GM21381 (cell line): Measurements from ENCODE around the gene NAPSA.
"Not testable (repeated sequence)": the region's sequence is repeated elsewhere in the genome, so short reads cannot be mapped to it uniquely, and the experiment has no call there.

Source experiments
- ATAC-seq: cut with Tn5 transposase; IDR thresholded peaks from one replicate; pipeline ENCODE4 v1.9.1; 2021; ENCODE audit warnings: mild to moderate bottlenecking, moderate library complexity; ENCODE audit not compliant: unreplicated experiment

Gene NAPSA

GRCh38 chr19:50365434-50366306 is at the start of gene NAPSA:
Gene NAPSA, minus strand, starts transcription at chr19:50365639. Its CDS starts 18 bp downstream, at chr19:50365621.
- ATAC-seq: no peak

DNA sequence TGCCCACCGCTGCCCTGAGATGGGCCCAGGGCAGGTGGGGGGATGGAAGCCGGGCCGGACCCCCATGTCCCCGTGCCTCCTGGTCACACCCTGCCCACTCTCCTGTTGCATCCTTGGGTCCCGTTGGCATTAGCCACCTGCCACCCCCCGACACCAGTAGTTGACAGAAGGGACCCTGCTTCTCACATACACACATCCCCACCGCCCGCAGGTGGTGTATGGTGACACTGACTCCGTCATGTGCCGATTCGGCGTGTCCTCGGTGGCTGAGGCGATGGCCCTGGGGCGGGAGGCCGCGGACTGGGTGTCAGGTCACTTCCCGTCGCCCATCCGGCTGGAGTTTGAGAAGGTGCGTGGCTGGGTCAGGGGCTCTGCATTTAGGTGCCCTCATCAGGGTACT is 48.1 kb upstream of the NAPSA start:
- no peak for ATAC-seq

GRCh38 chr19:50413096-50413495 is 47.7 kb upstream of the NAPSA start:
- no peak for ATAC-seq

DNA sequence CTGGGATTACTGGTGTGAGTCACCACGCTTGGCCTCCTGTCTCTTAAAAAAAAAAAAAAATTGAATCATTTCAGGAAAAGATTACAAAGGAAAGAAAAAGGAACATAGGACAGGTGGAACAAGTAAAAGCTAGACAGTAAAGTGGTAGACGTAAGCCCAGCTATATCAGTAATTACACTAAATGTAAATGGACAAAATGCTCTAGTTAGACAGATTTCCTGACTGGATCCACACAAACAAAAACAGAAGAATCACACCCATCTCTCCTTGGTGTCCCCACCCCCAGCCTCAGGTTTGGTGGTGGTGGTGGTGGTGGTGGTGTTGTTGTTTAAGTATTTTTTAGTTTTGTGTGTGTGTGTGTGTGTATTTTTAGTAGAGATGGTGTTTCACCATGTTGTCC is 47.0 kb upstream of the NAPSA start:
- no peak for ATAC-seq

GRCh38 chr19:50410109-50410508 is 44.7 kb upstream of the NAPSA start:
- no peak for ATAC-seq

GRCh38 chr19:50409347-50409746 is 43.9 kb upstream of the NAPSA start:
- ATAC-seq: no peak

DNA sequence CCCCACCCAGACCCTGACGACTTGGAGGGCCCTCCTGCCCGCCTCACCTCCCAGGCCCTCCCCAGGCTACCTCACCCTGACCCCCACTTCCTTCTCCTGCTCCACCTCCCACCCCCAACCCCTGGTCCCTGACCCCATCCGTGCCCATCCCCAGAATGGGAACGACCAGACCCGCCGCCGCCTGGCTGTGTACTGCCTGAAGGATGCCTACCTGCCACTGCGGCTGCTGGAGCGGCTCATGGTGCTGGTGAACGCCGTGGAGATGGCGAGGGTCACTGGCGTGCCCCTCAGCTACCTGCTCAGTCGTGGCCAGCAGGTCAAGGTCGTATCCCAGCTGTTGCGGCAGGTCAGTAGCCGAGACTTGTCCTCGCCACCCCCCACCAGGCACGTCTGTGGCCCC is 41.4 kb upstream of the NAPSA start:
- ATAC-seq: no peak

DNA sequence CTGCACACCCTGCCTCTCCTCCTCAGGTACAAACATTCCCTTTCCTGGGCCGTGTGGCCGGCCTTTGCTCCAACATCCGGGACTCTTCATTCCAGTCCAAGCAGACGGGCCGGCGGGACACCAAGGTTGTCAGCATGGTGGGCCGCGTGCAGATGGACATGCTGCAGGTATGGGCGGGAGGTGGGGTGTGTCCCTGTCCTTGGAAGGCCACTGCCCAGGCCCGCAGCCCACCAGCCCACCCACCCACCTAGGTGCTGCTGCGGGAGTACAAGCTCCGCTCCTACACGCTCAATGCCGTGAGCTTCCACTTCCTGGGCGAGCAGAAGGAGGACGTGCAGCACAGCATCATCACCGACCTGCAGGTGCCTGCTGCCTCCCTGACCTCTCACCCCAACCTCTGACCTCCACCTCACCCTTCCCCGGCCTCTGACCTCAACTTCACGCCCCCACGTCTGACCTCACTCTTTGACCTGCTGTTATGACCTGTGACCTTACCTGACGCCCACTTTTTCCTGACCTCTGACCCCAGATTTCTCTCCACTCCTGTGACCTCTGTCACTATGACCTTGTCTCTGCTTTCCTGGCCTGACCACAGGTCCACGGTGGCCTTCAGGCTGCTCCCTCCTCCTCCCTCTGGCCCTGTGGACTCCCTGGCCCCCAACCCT is 40.8 kb upstream of the NAPSA start:
- ATAC-seq: no peak

DNA sequence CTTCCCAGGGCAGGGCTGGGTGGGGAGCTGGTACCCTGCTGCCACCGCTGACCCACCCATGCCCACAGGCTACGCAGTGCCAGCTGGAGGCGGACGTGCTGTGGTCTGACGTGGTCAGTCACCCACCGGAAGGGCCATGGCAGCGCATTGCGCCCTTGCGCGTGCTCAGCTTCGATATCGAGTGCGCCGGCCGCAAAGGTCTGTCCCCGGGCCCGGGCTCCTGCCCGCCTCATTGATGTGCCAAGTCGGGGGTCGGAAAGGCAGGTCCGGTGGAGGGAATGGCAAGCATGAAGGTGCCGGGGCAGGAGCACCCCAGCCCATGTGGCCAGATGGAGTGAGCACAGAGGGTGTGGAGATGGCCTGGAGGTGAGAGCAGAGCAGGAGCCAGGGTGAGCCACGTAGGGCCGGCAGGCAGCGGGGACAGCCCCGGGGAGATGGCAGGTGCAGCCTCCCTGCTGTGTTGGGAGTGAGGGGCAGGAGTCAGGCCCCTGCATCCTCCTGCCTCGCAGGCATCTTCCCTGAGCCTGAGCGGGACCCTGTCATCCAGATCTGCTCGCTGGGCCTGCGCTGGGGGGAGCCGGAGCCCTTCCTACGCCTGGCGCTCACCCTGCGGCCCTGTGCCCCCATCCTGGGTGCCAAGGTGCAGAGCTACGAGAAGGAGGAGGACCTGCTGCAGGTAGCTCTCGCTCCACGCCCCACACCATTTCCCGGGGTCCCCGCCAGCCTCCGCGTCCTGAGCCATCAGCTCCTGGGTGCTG is 37.3 kb upstream of the NAPSA start:
- ATAC-seq: no peak

GRCh38 chr19:50401605-50402450 is 36.4 kb upstream of the NAPSA start:
- no peak for ATAC-seq

- no peak for ATAC-seq
These were observed 33.9 kb upstream of the NAPSA start for GRCh38 chr19:50399368-50399745.

- no peak for ATAC-seq
These were observed 33.4 kb upstream of the NAPSA start for GRCh38 chr19:50398675-50399367.

GRCh38 chr19:50394017-50394416 is 28.6 kb upstream of the NAPSA start:
- ATAC-seq: no peak

GRCh38 chr19:50393589-50393988 is 28.1 kb upstream of the NAPSA start:
- no peak for ATAC-seq

- ATAC-seq: no peak
These were observed 27.3 kb upstream of the NAPSA start for GRCh38 chr19:50392759-50393158.

- not testable (repeated sequence) for ATAC-seq
These were observed 25.5 kb upstream of the NAPSA start for GRCh38 chr19:50390952-50391351.

- not testable (repeated sequence) for ATAC-seq
These were observed 24.9 kb upstream of the NAPSA start for GRCh38 chr19:50390295-50390694.

GRCh38 chr19:50387868-50388245 is 22.4 kb upstream of the NAPSA start:
- ATAC-seq: no peak

DNA sequence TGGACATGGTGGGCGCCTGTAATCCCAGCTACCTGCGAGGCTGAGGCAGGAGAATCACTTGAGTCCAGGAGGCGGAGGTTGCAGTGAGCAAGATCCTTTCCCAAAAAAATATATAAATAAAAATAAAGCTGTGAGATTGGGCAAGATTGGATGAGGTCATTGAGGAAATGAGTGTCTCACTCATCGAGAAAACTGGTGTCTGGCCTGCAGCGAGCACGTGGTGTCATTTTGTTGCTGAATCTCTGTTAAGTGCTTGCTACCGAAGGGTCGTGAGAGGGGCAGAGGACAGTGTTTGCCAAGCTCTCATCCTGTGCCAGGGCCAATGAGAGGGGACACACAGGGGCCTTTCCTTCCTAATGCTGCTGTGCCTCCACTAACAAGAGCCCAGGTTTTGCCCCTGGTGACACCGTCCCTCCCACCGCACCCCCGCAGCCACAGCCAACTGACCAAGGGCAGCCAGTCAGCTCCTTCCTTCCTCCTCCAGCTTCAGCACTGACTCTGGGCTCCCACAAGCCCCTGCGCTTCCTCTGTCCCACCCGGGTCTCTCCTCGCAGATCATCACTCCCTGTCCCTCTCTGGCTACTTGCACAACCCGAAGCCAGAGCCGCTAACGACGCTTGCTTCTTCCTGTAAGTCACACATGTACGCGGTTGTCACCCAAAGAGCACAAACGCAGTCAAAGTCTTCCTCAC is 21.9 kb upstream of the NAPSA start:
- no peak for ATAC-seq
